SK-N-SH (cell line): ENCODE data around the gene NUP210L. TPM values are rescaled to one million over a fixed set of nuclear protein-coding genes. Genes with fewer than 3 reads are reported as not detected.

ENCODE experiments used
- CTCF ChIA-PET: fragments of 300-600, 350-600 bp; formaldehyde crosslinking; extraction: SDS; loops from one replicate; lab custom pipeline; 2021; lab: Yijun Ruan, JAX
- POLR2A ChIA-PET: fragments of 350-600 bp; sonication (Branson Sonifier 250); formaldehyde crosslinking; extraction: SDS; loops from one replicate; lab custom pipeline; 2020; ENCODE audit warnings: antibody characterized with exemption, inconsistent platforms; lab: Yijun Ruan, JAX
- DNase-seq: peaks from one replicate; pipeline ENCODE4 v3.0.0; 2012
- H2AFZ ChIP-seq: fragments of 200-600 bp; sonication (generic); 2 replicates; pipeline ENCODE4 v1.8.1; 2016; ENCODE audit warnings: antibody characterized with exemption, mild to moderate bottlenecking, low read depth
- H3F3A ChIP-seq: fragments of 200-600 bp; sonication (generic); replicated peaks from 2 replicates; pipeline ENCODE3; 2016; ENCODE audit warnings: antibody characterized with exemption, mild to moderate bottlenecking; ENCODE audit not compliant: insufficient read depth
- H3K27ac ChIP-seq, 2 experiments: fragments of 200-500 bp in 1 of 2; fragments of 200-600 bp in 1 of 2; sonication (Bioruptor generic) in 1 of 2; sonication (generic), shearing (Covaris generic) in 1 of 2; 2 replicates each; pipeline versions ENCODE4 v1.5.1 to v1.6.1; 2014 to 2016; ENCODE audit warnings: low read depth in 2 of 2, inconsistent platforms in 1 of 2, low read length in 1 of 2, mild to moderate bottlenecking in 1 of 2, mixed read lengths in 1 of 2
- H3K27me3 ChIP-seq: fragments of 200-600 bp; sonication (generic), shearing (Covaris generic); 2 replicates; pipeline ENCODE4 v1.6.1; 2016; ENCODE audit warnings: mixed run types; ENCODE audit not compliant: insufficient read depth
- H3K36me3 ChIP-seq, 2 experiments: fragments of 200-500 bp in 1 of 2; fragments of 200-600 bp in 1 of 2; sonication (Bioruptor generic) in 1 of 2; sonication (generic) in 1 of 2; replicated peaks in 1 of 2; 2 replicates each; pipeline versions ENCODE3 to v1.5.1; 2014 to 2016; ENCODE audit warnings: low read length in 1 of 2, mild to moderate bottlenecking in 1 of 2; ENCODE audit not compliant: insufficient read depth in 2 of 2, control insufficient read depth in 1 of 2
- H3K4me1 ChIP-seq, 2 experiments: fragments of 200-500 bp in 1 of 2; fragments of 200-600 bp in 1 of 2; sonication (Bioruptor generic) in 1 of 2; sonication (generic), shearing (Covaris generic) in 1 of 2; 2 replicates each; pipeline versions ENCODE4 v1.5.1 to v1.6.1; 2014 to 2016; ENCODE audit warnings: low read depth in 1 of 2, low read length in 1 of 2, mixed run types in 1 of 2; ENCODE audit not compliant: insufficient read depth in 2 of 2, control insufficient read depth in 1 of 2
- H3K4me2 ChIP-seq: fragments of 200-600 bp; sonication (generic), shearing (Covaris generic); 2 replicates; pipeline ENCODE4 v1.6.1; 2017; ENCODE audit warnings: mixed run types
- H3K4me3 ChIP-seq, 2 experiments: fragments of 200-500 bp in 1 of 2; fragments of 200-600 bp in 1 of 2; sonication (Bioruptor generic) in 1 of 2; sonication (generic), shearing (Covaris generic) in 1 of 2; 2 replicates each; pipeline versions ENCODE4 v1.5.1 to v1.8.1; 2014 to 2016; ENCODE audit warnings: low read depth in 2 of 2, inconsistent platforms in 1 of 2, low read length in 1 of 2, mild to moderate bottlenecking in 1 of 2, mixed read lengths in 1 of 2, moderate library complexity in 1 of 2
- H3K79me2 ChIP-seq: fragments of 200-600 bp; sonication (generic); 2 replicates; pipeline ENCODE4 v1.8.1; 2017; ENCODE audit warnings: mild to moderate bottlenecking; ENCODE audit not compliant: insufficient read depth
- H3K9ac ChIP-seq: fragments of 200-600 bp; sonication (generic); 2 replicates; pipeline ENCODE4 v1.6.1; 2017; ENCODE audit warnings: mixed run types
- H3K9me2 ChIP-seq: fragments of 200-600 bp; sonication (generic); 2 replicates; pipeline ENCODE4 v1.6.1; 2017; ENCODE audit warnings: mixed run types
- H3K9me3 ChIP-seq: fragments of 200-600 bp; sonication (generic); 2 replicates; pipeline ENCODE4 v1.6.1; 2017; ENCODE audit warnings: mixed run types, mild to moderate bottlenecking, moderate library complexity
- H4K20me1 ChIP-seq: fragments of 200-600 bp; sonication (generic); 2 replicates; pipeline ENCODE4 v1.6.1; 2017; ENCODE audit warnings: mild to moderate bottlenecking, mixed run types; ENCODE audit not compliant: insufficient read depth
- EP300 ChIP-seq, 2 experiments: IDR thresholded peaks; 2 replicates each; pipeline versions ENCODE4 v1.4.0 to v1.6.1; 2012; ENCODE audit warnings: borderline replicate concordance in 1 of 2, low read depth in 1 of 2, low read length in 1 of 2
- EZH2phosphoT487 ChIP-seq: fragments of 200-600 bp; sonication (generic); IDR thresholded peaks from 2 replicates; pipeline ENCODE4 v1.6.1; 2017; ENCODE audit warnings: low read depth, mixed run types, mild to moderate bottlenecking, antibody characterized with exemption, moderate library complexity, borderline replicate concordance
- FOSL2 ChIP-seq: IDR thresholded peaks from 2 replicates; pipeline ENCODE4 v1.4.0; 2012; ENCODE audit warnings: low read depth, mild to moderate bottlenecking, moderate library complexity, borderline replicate concordance
- GABPA ChIP-seq: IDR thresholded peaks from 2 replicates; pipeline ENCODE4 v1.4.0; 2012; ENCODE audit warnings: low read depth, mild to moderate bottlenecking
- GATA2 ChIP-seq: sonication (generic); formaldehyde crosslinking; IDR thresholded peaks from 2 replicates; pipeline ENCODE4 v1.5.0; 2020; ENCODE audit warnings: mild to moderate bottlenecking, missing genetic modification reagents
- MEF2A ChIP-seq: IDR thresholded peaks from 2 replicates; pipeline ENCODE4 v1.4.0; 2012; ENCODE audit warnings: low read depth, borderline replicate concordance
- MXI1 ChIP-seq: IDR thresholded peaks from 2 replicates; pipeline ENCODE4 v1.6.1; 2012; ENCODE audit warnings: mild to moderate bottlenecking, low read depth, low read length, improper control_type of control experiment
- NFIC ChIP-seq: IDR thresholded peaks from 2 replicates; pipeline ENCODE4 v1.4.0; 2012; ENCODE audit warnings: borderline replicate concordance
- NRF1 ChIP-seq: IDR thresholded peaks from 2 replicates; pipeline ENCODE4 v1.6.1; 2012; ENCODE audit warnings: low read depth, mild to moderate bottlenecking, low read length
- POLR2AphosphoS5 ChIP-seq: IDR thresholded peaks from 2 replicates; pipeline ENCODE4 v1.6.1; 2012; ENCODE audit warnings: low read depth, low read length
- WGBS: methylation state at CpG from one replicate; pipeline ENCODE4 v1.1.6; 2017; ENCODE audit warnings: low lambda C conversion rate; 5-methylcytosine and 5-hydroxymethylcytosine counted together
- polyA plus RNA-seq, 3 experiments: library from polyadenylated mRNA; depleted of rRNA; stranded (reverse); fragments of >200 nt; gene quantifications; 2 replicates each; pipeline ENCODE4 v1.2.3, GENCODE V29; 2012
- TF ChIP-seq, protein P1 (sequence below): IDR thresholded peaks from 2 replicates; pipeline ENCODE4 v1.6.1; 2012; ENCODE audit warnings: mild to moderate bottlenecking, low read depth, low read length, moderate library complexity
- TF ChIP-seq, protein P2 (sequence below): IDR thresholded peaks from 2 replicates; pipeline ENCODE4; 2012
- TF ChIP-seq, protein P3 (sequence below): IDR thresholded peaks from 2 replicates; pipeline ENCODE4 v1.4.0; 2012; ENCODE audit warnings: low read depth, borderline replicate concordance
- TF ChIP-seq, protein P4 (sequence below): fragments of 150-350 bp; IDR thresholded peaks from 2 replicates; pipeline ENCODE4 v1.6.1; 2017; ENCODE audit warnings: antibody characterized with exemption, low read length, low read depth, borderline replicate concordance

Gene NUP210L
- polyA plus RNA-seq, 1 of the 3 experiments (the other 2 are of a cell fraction): not detected

DNA sequence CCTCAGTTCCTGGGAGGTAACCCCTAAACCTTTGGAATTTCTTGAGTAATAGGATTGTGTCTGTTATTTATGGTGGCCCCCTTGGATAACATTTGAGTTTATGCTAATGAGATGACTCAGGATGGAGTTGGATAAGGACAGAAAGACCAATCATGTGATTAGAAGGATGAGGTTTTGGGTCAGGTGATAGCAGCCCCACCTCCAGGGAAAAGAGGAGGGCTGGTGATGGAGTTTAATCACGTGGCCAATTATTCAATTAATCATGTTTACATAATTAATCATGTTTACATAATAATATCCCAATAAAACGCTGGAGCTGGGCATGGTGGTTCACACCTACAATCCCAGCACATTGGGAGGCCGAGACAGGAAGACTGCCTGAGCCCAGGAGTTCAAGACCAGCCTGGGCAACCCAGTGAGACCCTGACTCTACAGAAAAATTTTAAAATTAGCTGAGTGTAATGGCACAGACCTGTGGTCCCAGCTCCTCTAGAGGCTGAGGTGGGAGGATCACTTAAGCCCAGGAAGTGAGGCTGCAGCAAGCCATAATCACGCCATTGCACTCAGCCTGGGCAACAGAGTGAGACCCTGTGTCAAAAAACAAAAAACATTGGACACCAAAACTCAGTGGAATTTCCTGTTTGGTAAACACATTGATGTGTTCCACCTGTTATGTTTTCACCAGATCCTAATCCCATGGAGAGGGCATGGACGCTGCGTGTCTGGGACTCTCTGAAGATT, 73.3 kb downstream of the NUP210L start:
- no peak overlapping the region for H3K4me2 ChIP-seq
- H4K20me1 ChIP-seq: no peaks in the 10 kb centered on the region
- H3K27me3 ChIP-seq: peaks cover 5% of the 10 kb centered on the region; the same call in 1 of the 2 replicates
- POLR2A ChIA-PET: interaction anchor here (0.7 kb wide), 1 partner anchor 47 kb away, joined by 3 read pairs; no protein-coding TSS in a partner anchor
- H3F3A ChIP-seq: no peaks in the 10 kb centered on the region
- no peak overlapping the region for H3K9ac ChIP-seq
- no peaks in the 10 kb centered on the region for H3K36me3 ChIP-seq
- no peaks in the 10 kb centered on the region for H3K4me1 ChIP-seq
- no peak overlapping the region for H3K4me3 ChIP-seq
- CTCF ChIA-PET: no interaction called here
- no peak for DNase-seq
- no peak for TF ChIP-seq NFIC
- TF ChIP-seq, protein P1, sequence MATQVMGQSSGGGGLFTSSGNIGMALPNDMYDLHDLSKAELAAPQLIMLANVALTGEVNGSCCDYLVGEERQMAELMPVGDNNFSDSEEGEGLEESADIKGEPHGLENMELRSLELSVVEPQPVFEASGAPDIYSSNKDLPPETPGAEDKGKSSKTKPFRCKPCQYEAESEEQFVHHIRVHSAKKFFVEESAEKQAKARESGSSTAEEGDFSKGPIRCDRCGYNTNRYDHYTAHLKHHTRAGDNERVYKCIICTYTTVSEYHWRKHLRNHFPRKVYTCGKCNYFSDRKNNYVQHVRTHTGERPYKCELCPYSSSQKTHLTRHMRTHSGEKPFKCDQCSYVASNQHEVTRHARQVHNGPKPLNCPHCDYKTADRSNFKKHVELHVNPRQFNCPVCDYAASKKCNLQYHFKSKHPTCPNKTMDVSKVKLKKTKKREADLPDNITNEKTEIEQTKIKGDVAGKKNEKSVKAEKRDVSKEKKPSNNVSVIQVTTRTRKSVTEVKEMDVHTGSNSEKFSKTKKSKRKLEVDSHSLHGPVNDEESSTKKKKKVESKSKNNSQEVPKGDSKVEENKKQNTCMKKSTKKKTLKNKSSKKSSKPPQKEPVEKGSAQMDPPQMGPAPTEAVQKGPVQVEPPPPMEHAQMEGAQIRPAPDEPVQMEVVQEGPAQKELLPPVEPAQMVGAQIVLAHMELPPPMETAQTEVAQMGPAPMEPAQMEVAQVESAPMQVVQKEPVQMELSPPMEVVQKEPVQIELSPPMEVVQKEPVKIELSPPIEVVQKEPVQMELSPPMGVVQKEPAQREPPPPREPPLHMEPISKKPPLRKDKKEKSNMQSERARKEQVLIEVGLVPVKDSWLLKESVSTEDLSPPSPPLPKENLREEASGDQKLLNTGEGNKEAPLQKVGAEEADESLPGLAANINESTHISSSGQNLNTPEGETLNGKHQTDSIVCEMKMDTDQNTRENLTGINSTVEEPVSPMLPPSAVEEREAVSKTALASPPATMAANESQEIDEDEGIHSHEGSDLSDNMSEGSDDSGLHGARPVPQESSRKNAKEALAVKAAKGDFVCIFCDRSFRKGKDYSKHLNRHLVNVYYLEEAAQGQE: no peak
- no peak for TF ChIP-seq NRF1
- TF ChIP-seq, protein P2, sequence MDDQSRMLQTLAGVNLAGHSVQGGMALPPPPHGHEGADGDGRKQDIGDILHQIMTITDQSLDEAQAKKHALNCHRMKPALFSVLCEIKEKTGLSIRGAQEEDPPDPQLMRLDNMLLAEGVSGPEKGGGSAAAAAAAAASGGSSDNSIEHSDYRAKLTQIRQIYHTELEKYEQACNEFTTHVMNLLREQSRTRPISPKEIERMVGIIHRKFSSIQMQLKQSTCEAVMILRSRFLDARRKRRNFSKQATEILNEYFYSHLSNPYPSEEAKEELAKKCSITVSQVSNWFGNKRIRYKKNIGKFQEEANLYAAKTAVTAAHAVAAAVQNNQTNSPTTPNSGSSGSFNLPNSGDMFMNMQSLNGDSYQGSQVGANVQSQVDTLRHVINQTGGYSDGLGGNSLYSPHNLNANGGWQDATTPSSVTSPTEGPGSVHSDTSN: no peak
- TF ChIP-seq, protein P3, sequence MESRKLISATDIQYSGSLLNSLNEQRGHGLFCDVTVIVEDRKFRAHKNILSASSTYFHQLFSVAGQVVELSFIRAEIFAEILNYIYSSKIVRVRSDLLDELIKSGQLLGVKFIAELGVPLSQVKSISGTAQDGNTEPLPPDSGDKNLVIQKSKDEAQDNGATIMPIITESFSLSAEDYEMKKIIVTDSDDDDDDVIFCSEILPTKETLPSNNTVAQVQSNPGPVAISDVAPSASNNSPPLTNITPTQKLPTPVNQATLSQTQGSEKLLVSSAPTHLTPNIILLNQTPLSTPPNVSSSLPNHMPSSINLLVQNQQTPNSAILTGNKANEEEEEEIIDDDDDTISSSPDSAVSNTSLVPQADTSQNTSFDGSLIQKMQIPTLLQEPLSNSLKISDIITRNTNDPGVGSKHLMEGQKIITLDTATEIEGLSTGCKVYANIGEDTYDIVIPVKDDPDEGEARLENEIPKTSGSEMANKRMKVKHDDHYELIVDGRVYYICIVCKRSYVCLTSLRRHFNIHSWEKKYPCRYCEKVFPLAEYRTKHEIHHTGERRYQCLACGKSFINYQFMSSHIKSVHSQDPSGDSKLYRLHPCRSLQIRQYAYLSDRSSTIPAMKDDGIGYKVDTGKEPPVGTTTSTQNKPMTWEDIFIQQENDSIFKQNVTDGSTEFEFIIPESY: no peak
- TF ChIP-seq FOSL2: no peak
- TF ChIP-seq GATA2: no peak
- no peaks in the 10 kb centered on the region for H3K9me2 ChIP-seq
- H3K79me2 ChIP-seq: no peaks in the 10 kb centered on the region
- no peaks in the 10 kb centered on the region for H3K9me3 ChIP-seq
- no peak overlapping the region for H2AFZ ChIP-seq
- 34% methylated on average over 6 of the region's 6 CpGs for WGBS
- no peak overlapping the region for H3K27ac ChIP-seq

DNA sequence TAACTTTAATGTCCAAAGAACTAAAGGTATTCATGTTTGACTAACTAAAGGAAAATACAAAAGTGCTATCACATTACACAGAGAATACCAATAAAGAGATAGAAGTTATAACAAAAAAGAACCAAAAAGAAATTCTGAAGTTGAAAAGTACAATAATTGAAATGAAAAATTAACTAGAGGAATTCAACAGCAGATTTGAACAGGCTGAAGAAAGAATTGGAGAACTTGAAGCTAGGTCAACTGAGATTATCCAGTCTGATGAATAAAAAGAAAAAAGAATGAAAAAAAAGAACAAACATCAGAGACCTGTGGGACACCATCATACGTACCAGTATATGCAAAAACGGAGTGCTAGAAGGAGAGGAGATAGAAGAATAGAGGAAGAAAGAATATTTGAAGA, 78.5 kb downstream of the NUP210L start:
- CTCF ChIA-PET: no interaction called here
- POLR2A ChIA-PET: no interaction called here
- WGBS: 14% methylated on average over 2 of the region's 2 CpGs
- TF ChIP-seq GATA2 (no peak), EZH2phosphoT487 (no peak), MEF2A (no peak), POLR2AphosphoS5 (no peak), GABPA (no peak), EP300 (IDR thresholded peaks at IDR 0.05; ENCODE audit: borderline replicate concordance in 1 of 2, low read depth in 1 of 2, low read length in 1 of 2) (no peak), MXI1 (no peak)
- TF ChIP-seq, protein P4, sequence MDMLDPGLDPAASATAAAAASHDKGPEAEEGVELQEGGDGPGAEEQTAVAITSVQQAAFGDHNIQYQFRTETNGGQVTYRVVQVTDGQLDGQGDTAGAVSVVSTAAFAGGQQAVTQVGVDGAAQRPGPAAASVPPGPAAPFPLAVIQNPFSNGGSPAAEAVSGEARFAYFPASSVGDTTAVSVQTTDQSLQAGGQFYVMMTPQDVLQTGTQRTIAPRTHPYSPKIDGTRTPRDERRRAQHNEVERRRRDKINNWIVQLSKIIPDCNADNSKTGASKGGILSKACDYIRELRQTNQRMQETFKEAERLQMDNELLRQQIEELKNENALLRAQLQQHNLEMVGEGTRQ: no peak
- TF ChIP-seq, protein P1: no peak

More for the DNA sequence above, 78.5 kb downstream of the NUP210L start:
- Histone ChIP-seq H3K27ac (no peak overlapping the region), H3K79me2 (no peaks in the 10 kb centered on the region), H3F3A (no peaks in the 10 kb centered on the region), H3K4me2 (no peak overlapping the region), H4K20me1 (no peaks in the 10 kb centered on the region), H3K27me3 (no peaks in the 10 kb centered on the region; the same call in 1 of the 2 replicates), H2AFZ (no peak overlapping the region), H3K9ac (no peak overlapping the region), H3K4me3 (no peak overlapping the region), H3K4me1 (no peaks in the 10 kb centered on the region), H3K9me2 (no peaks in the 10 kb centered on the region), H3K9me3 (no peaks in the 10 kb centered on the region), H3K36me3 (no peaks in the 10 kb centered on the region)
- DNase-seq: no peak
